Keratinocyte (primary cell): ENCODE results near the gene MCTP2. TPM values are rescaled to one million over a fixed set of nuclear protein-coding genes. Genes with fewer than 3 reads are reported as not detected.

Experiments used
- DNase-seq: peaks from one replicate; pipeline ENCODE4 v3.0.0-alpha.2; 2011; ENCODE audit warnings: low read depth, missing footprints, low spot score
- FAIRE-seq: peaks from 2 replicates; lab custom pipeline; 2011; peaks lifted over from hg19 to GRCh38; lab: Jason Lieb, UNC
- H2AFZ ChIP-seq: 2 replicates; pipeline ENCODE4 v1.6.0; 2012; ENCODE audit warnings: low read length, control low read depth, inconsistent platforms; ENCODE audit not compliant: control insufficient read depth
- H3K27ac ChIP-seq: 2 replicates; pipeline ENCODE4 v1.5.1; 2011; ENCODE audit warnings: low read length; ENCODE audit not compliant: control insufficient read depth, insufficient read depth
- H3K27me3 ChIP-seq: 3 replicates; pipeline ENCODE4 v1.6.0; 2011; ENCODE audit warnings: low read length; ENCODE audit not compliant: control insufficient read depth, insufficient read depth; ENCODE audit errors: extremely low read depth
- H3K36me3 ChIP-seq, 2 experiments: 2 replicates in 1 of 2; 3 replicates in 1 of 2; pipeline ENCODE4 v1.5.1; 2011; ENCODE audit warnings: low read length in 2 of 2, mild to moderate bottlenecking in 1 of 2; ENCODE audit not compliant: control insufficient read depth in 2 of 2, insufficient read depth in 2 of 2; ENCODE audit errors: extremely low read depth in 1 of 2
- H3K4me1 ChIP-seq: 3 replicates; pipeline ENCODE4 v1.5.1; 2011; ENCODE audit warnings: low read length; ENCODE audit not compliant: control insufficient read depth, insufficient read depth; ENCODE audit errors: extremely low read depth
- H3K4me2 ChIP-seq: 3 replicates; pipeline ENCODE4 v1.6.0; 2011; ENCODE audit warnings: low read depth, low read length; ENCODE audit not compliant: control insufficient read depth, insufficient read depth; ENCODE audit errors: extremely low read depth
- H3K4me3 ChIP-seq, 3 experiments: fragments of 200-600 bp in 1 of 3; sonication (generic) in 1 of 3; 2 replicates in 2 of 3; 3 replicates in 1 of 3; pipeline ENCODE4 v1.5.1; 2011 to 2016; ENCODE audit warnings: low read length in 3 of 3, mild to moderate bottlenecking in 3 of 3, control low read depth in 2 of 3, inconsistent platforms in 1 of 3, low read depth in 1 of 3, mixed read lengths in 1 of 3, mixed run types in 1 of 3, moderate library complexity in 1 of 3; ENCODE audit not compliant: control insufficient read depth in 2 of 3, insufficient read depth in 2 of 3; ENCODE audit errors: extremely low read depth in 1 of 3
- H3K79me2 ChIP-seq: 2 replicates; pipeline ENCODE4 v1.6.0; 2012; ENCODE audit warnings: low read length; ENCODE audit not compliant: control insufficient read depth, insufficient read depth
- H3K9ac ChIP-seq: 3 replicates; pipeline ENCODE4 v1.6.0; 2011; ENCODE audit warnings: low read length; ENCODE audit not compliant: control insufficient read depth, insufficient read depth; ENCODE audit errors: extremely low read depth
- H3K9me1 ChIP-seq: 3 replicates; pipeline ENCODE4 v1.6.0; 2011; ENCODE audit warnings: low read length; ENCODE audit not compliant: control insufficient read depth, insufficient read depth; ENCODE audit errors: extremely low read depth
- H3K9me3 ChIP-seq: 2 replicates; pipeline ENCODE4 v1.5.1; 2012; ENCODE audit warnings: low read depth, low read length; ENCODE audit not compliant: control insufficient read depth
- H4K20me1 ChIP-seq: 3 replicates; pipeline ENCODE4 v1.6.0; 2011; ENCODE audit warnings: low read length; ENCODE audit not compliant: control insufficient read depth, insufficient read depth; ENCODE audit errors: extremely low read depth
- EZH2 ChIP-seq: IDR thresholded peaks from one replicate; pipeline ENCODE4 v1.6.1; 2012; ENCODE audit warnings: inconsistent platforms, mild to moderate bottlenecking, low read length, moderate library complexity
- dilution Hi-C: fragments of 300-500 bp; cut with MboI; formaldehyde crosslinking; loops from one replicate; pipeline ENCODE4 v1.7.0; 2020; ENCODE audit warnings: low sequenced_read_pairs; ENCODE audit not compliant: extremely low pct_ligation_motif_present
- polyA plus RNA-seq, 5 experiments: library from polyadenylated mRNA; depleted of rRNA in 3 of 5; stranded (reverse) in 3 of 5; stranded (forward) in 1 of 5; unstranded in 1 of 5; fragments of >200 nt; gene quantifications; 1 replicate in 1 of 5; 2 replicates in 3 of 5; 3 replicates in 1 of 5; pipeline versions ENCODE4 v1.2.1 to v1.2.3, GENCODE V29; 2011 to 2012; ENCODE audit warnings: missing spikeins in 2 of 5, low read depth in 1 of 5, low replicate concordance in 1 of 5
- TF ChIP-seq, protein P1 (sequence below), 3 experiments: IDR thresholded peaks in 1 of 3; conservative IDR thresholded peaks in 1 of 3; optimal IDR thresholded peaks in 1 of 3; 2 replicates in 2 of 3; 3 replicates in 1 of 3; pipeline versions ENCODE3 to v1.5.1; 2011; ENCODE audit warnings: low read length in 3 of 3, mild to moderate bottlenecking in 3 of 3, moderate library complexity in 2 of 3, control low read depth in 1 of 3, inconsistent platforms in 1 of 3; ENCODE audit not compliant: insufficient read depth in 2 of 3; ENCODE audit errors: extremely low read depth in 1 of 3

MCTP2 gene
- polyA plus RNA-seq, 1 donor (not counting 4 experiments of a cell fraction or from before 2014, with no cell fraction given), result 22.0 TPM

DNA sequence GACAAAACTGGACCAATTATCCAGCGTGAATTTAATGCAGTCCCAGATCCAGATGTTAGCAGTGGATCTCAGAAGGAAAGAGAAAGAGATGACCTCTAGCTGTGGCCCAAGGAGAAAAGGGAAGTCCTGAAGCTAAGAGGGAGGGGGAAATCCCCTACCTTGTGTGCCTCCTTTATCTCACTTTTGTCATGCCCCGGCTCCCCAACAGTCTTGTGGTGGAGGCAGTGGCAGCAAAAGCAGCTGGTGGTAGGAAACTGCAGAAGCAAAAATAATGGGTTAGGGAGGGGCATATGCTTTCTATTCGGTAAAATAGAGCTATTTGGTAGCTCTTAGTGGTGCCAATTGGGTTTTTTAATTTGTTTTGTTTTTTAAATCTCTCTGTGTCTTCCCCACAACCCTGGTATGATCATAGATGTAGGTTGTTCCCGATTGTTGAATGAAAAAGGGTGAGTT lies 56.5 kb downstream of the MCTP2 start:
- H3K27me3 ChIP-seq, result no peaks in the 10 kb centered on the region
- dilution Hi-C loops, result no loop called here
- DNase-seq (no peak), FAIRE-seq (no peak)
- TF ChIP-seq, protein P1, sequence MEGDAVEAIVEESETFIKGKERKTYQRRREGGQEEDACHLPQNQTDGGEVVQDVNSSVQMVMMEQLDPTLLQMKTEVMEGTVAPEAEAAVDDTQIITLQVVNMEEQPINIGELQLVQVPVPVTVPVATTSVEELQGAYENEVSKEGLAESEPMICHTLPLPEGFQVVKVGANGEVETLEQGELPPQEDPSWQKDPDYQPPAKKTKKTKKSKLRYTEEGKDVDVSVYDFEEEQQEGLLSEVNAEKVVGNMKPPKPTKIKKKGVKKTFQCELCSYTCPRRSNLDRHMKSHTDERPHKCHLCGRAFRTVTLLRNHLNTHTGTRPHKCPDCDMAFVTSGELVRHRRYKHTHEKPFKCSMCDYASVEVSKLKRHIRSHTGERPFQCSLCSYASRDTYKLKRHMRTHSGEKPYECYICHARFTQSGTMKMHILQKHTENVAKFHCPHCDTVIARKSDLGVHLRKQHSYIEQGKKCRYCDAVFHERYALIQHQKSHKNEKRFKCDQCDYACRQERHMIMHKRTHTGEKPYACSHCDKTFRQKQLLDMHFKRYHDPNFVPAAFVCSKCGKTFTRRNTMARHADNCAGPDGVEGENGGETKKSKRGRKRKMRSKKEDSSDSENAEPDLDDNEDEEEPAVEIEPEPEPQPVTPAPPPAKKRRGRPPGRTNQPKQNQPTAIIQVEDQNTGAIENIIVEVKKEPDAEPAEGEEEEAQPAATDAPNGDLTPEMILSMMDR (optimal IDR thresholded peaks at IDR 0.05 in 1 of 3, IDR thresholded peaks at IDR 0.05 in 1 of 3, conservative IDR thresholded peaks at IDR 0.05 in 1 of 3; ENCODE audit: extremely low read depth in 1 of 3, insufficient read depth in 2 of 3, low read length in 3 of 3), result no peak
- TF ChIP-seq EZH2, result no peak
- peaks cover 5% of the 10 kb centered on the region for H3K79me2 ChIP-seq
- no peak overlapping the region for H3K27ac ChIP-seq
- H3K9ac ChIP-seq, result no peak overlapping the region
- no peaks in the 10 kb centered on the region for H3K9me1 ChIP-seq
- H4K20me1 ChIP-seq, result no peaks in the 10 kb centered on the region
- H3K9me3 ChIP-seq, result no peaks in the 10 kb centered on the region
- H3K4me2 ChIP-seq, result no peak overlapping the region
- no peak overlapping the region for H3K4me3 ChIP-seq
- H3K4me1 ChIP-seq, result no peaks in the 10 kb centered on the region
- H3K36me3 ChIP-seq, result no peaks in the 10 kb centered on the region
- no peak overlapping the region for H2AFZ ChIP-seq

DNA sequence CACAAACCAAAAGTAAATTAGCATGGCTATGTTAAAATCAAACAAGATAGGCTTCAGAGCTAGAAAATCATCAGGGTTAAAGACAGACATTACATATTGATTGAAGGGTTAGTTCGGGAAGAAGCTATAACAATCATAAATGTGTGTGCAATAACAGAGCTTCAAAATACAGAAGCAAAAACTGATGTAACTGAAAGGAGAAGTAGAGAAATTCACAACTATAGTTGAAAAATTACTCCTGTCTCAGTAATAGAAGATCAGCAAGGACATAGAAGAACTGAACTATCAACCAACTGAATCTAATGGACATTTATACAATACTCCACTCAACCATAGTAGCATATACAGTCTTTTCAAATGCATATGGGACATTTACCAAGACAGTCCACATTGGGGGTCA lies 59.4 kb downstream of the MCTP2 start:
- dilution Hi-C loops, result no loop called here
- no peak overlapping the region for H3K4me2 ChIP-seq
- no peaks in the 10 kb centered on the region for H3K79me2 ChIP-seq
- H3K4me1 ChIP-seq, result no peaks in the 10 kb centered on the region
- H3K9me1 ChIP-seq, result no peaks in the 10 kb centered on the region
- no peaks in the 10 kb centered on the region for H4K20me1 ChIP-seq
- H3K9ac ChIP-seq, result no peak overlapping the region
- FAIRE-seq, result peak; percentile 55
- H3K36me3 ChIP-seq, result no peaks in the 10 kb centered on the region
- no peak for DNase-seq
- no peak overlapping the region for H3K4me3 ChIP-seq
- TF ChIP-seq, protein P1 (optimal IDR thresholded peaks at IDR 0.05 in 1 of 3, IDR thresholded peaks at IDR 0.05 in 1 of 3, conservative IDR thresholded peaks at IDR 0.05 in 1 of 3; ENCODE audit: extremely low read depth in 1 of 3, insufficient read depth in 2 of 3, low read length in 3 of 3), result no peak
- TF ChIP-seq EZH2, result no peak
- no peak overlapping the region for H3K27ac ChIP-seq
- H3K9me3 ChIP-seq, result no peaks in the 10 kb centered on the region
- no peak overlapping the region for H2AFZ ChIP-seq
- H3K27me3 ChIP-seq, result no peaks in the 10 kb centered on the region
